ENCODE data around the gene GYG2.

GRCh38 chrX:2823795-2824386 lies 4.8 kb upstream of the GYG2 start:
- TF ChIP-seq CTCF (IDR thresholded peaks at IDR 0.05; ENCODE audit: low read depth, low read length) (no peak), MAX (IDR thresholded peaks at IDR 0.05; ENCODE audit: low read depth, low read length) (no peak), POLR2A (IDR thresholded peaks at IDR 0.05; ENCODE audit: extremely low read depth, insufficient read length) (no peak), MYC (IDR thresholded peaks at IDR 0.05; ENCODE audit: low read depth, low read length) (no peak)
